GM12873 (cell line): ENCODE results near the gene VEZF1.

Experiments
- CTCF ChIP-seq: IDR thresholded peaks from 2 replicates; pipeline ENCODE4 v1.5.1; 2012; ENCODE audit warnings: low read depth, mild to moderate bottlenecking, moderate library complexity, low read length, control low read depth; ENCODE audit not compliant: insufficient read depth; ENCODE audit errors: missing control alignments

VEZF1 gene

GRCh38 chr17:57995076-57995956 lies 7.3 kb upstream of the VEZF1 start:
- peak; percentile 79 for TF ChIP-seq CTCF

DNA sequence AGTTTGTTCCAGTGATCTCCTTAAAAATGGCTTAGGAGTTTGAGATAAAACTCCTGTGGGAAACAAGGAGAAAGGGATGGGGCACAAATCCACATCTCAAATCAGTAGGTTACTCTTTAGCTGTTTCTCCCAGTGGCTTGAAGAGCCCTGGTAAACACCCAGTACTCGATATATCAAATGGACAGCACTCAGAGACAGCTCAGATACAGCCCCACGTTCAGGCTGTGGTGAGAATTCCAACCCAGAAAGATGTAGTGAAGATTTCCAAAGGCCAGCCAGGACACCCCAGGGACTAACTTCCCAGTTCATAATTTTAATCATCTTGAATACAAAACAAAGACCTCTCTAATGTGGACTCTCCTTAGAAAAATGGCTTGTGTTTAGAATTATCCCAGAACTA lies 6.4 kb upstream of the VEZF1 start:
- no peak for TF ChIP-seq CTCF

DNA sequence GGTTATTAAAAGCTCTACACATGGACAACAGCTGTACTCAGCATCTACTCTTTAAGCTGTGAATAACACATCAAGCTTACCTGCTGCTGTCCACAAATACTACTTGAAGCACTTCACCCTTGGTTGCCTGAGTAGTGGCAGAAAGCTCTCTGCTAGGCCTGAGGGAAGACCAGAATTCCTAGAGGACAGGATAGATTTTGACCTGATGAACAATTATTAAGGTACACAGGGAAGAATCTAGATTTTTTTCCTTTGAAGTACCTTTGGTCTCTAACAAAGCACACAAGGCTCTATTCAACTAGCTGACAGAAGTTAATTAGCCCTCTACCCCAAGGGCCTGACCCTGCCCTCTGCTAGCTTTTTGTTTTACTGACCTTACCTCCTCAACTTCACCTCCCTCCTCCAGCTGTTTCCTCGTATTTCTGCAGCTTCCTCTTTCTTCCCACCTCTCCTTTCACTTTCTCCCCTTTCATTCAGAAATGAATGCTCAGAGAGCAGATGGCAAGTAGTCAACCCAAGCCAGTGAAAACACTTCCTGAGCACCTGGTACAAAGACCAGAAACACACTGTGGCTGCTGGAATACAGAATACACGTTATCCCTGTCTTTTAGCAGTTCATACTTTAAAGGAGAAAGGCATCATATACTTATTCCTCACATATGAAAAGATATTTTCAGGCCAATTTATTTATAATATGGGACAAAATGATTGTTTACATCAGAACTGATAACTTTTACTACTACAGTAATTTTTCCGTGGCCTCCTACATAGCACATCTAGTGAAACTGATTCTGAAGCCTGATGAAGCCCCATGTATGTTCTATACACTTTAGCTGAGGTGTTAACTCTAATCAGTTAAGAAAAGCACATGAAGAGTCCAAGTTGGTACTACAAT lies 5.7 kb upstream of the VEZF1 start:
- no peak for TF ChIP-seq CTCF

- no peak for TF ChIP-seq CTCF
These were observed 3.5 kb upstream of the VEZF1 start for GRCh38 chr17:57991537-57991936.

DNA sequence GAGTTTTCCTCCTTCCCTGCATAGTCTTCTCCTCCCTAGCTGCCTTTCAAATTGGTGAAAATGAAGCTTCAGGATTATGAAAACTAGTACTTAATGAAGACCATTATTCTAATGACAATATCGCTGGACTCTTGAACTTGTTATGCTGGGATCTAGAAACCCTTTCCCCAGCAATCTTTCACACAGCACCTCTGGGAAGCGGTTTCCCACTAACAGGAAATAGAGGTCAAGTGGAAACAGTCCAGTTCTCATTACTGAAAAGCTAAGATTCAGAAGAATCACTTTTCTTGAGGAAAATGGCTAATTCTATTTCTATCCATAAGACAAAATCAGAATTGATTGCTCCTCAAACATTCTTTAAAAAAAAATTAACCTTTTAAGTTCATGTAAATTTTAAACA lies 2.0 kb upstream of the VEZF1 start:
- TF ChIP-seq CTCF: no peak

DNA sequence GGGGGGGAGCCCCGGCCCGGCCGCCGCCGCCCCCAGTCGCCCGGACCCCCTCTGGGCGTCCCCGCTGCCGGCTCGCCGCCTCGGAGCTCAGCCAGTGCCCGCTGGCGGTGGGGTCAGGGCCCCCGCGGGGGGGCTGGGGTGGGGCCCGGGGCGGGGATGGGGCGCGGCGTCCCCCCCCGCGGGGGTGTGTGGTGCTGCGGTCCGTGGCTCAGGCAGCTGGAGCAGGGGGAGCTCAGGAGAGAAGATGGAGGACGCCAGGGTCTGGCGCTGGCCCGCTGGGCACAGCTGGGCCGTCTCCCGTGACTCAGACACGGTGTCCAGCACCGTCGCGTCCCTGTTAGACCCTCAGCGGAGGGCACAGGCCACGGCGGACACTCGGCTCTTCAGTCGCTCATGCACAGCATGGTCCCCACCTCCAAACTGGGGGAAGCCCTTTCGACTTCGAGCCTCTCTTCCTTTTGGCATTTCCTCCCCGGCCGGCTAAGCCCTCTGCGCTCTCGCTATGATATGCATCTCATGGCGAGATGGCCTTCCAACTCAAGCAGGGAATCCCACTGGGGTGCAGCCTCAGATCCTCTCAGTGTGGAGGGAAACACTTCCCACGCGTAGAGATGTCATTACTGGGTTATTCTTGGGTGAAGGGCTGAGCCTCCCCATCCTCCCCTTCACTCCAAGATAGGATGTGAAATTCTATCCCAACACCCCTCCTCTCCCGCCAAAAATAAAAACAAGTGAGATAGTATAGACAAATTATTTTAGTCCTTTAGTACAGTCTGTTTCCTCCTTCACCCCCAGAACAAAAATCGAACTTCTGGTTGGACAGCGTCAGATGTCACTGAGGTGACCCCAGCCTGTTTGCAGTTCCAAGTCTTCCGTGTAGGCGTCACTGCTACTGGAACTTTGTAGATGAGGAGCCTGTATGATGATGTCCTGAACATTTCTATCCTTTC lies 522 bp upstream of the VEZF1 start:
- no peak for TF ChIP-seq CTCF
